DMS53 treated with DMSO at 0.1 percent for 48 hours (cell line): ENCODE data around the gene SPACA7.
"Not testable (repeated sequence)": the region's sequence is repeated elsewhere in the genome, so short reads cannot be mapped to it uniquely, and the experiment has no call there.

Source experiments
- DNase-seq: peaks from one replicate; lab custom pipeline; 2025; ENCODE audit not compliant: unreplicated experiment; lab: John Stamatoyannopoulos, UW

Gene SPACA7

GRCh38 chr13:112349681-112350080, 26.5 kb upstream of the SPACA7 start:
- DNase-seq: no peak

- no peak for DNase-seq
Observed at GRCh38 chr13:112350300-112350699, 25.9 kb upstream of the SPACA7 start.

DNA sequence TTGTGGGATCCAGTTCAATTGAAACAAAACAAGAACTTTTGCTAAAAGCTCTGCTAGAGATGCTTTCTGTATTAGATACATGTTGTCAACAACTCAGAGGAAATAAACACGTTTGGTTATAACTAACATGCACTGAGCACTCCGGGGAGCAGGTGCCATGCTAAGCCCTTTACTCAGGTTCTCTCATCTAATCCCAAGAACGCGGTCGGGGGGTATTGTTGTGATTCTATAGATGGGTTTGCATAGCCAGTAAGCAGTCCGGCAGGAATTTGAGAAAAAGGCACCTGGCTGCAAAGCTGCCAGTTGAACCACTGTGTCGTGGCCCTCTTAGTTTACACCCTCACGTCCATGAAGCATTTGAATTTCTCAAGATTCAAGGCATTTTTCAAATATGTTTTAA, 24.3 kb upstream of the SPACA7 start:
- no peak for DNase-seq

GRCh38 chr13:112353856-112354255, 22.3 kb upstream of the SPACA7 start:
- no peak for DNase-seq

DNA sequence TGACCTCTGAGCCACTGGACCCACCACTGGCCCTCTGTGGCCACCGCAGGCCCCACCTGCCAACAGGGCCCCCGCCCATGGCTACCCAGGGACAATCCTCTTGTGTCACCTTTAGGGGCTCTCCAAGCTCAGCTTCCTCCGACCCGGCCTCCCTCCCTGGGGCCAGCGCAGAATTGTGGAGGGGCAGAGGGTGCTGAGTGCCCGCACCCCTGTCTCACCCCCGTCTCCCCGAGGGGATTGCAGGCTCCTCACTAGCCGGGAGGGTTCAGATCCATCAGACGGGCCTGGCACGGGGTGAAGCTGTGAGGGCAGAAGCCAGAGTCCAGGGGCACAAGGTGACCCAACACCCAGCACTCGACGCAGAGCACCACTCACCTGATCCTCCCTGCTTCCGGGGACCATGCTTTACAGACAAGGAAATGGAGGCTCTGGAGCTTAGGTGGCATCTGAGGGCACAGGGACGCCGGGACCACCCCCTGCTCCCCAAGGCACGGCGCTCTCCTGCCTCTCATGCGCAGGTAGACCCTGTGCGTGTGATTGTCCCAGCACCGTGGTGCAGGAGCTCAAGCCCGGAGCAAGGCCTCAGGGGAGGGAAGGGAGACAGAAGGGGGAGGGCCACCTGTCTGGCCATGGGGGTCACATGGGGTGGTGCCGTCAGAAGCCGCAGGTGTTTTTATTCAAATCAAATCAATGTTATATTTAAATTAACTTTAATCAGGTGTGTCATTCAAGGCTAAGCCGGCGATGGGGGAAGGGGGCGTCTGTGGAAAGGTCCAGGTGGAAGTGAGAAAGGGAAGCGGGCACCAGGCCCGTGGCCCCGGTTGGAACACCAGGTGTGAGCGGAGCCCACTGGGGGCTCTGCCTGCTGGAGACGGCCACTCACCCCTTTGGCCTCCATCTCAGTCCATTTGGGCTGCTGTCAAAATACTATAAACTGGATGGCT, 21.6 kb upstream of the SPACA7 start:
- DNase-seq: no peak

- no peak for DNase-seq
Observed at GRCh38 chr13:112355274-112355838, 20.8 kb upstream of the SPACA7 start.

DNA sequence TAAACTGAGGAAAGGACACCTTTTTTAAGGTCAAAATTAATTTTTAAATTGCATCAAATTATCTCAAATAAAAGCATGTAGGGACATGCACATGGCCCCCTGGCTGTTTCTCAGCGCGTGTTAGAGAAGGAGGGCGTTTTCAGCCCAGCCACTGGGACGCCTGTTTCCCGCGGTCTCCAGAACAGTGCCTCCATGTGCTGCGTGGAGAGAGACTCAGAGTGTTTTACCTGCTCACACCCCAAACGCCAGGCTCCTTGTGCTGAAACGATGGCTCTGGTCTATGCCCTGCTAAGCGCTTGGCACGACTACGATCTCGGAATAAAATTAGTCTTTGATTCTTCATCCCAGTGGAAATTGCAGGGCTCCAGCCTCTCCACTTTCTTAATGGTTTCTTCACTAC, 20.0 kb upstream of the SPACA7 start:
- DNase-seq: no peak

DNA sequence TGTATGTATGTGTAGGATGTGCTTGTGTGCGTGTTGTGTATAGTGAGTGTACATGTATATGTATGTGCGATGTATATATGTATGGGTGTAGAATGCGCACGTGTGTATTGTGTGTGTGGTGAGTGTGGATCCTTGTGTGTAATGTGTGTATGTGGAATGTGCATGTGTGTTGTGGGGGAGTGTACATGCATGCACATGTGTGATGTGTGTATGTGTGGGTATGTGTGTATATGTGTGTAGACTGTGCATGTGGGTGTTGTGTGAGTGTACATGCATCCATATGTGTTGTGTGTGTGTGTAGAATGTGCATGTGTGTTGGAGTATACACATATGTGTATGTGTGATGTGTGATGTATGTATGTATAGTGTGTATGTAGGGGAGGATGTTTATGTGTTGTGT, 18.0 kb upstream of the SPACA7 start:
- DNase-seq: no peak

GRCh38 chr13:112362021-112362420, 14.1 kb upstream of the SPACA7 start:
- no peak for DNase-seq

DNA sequence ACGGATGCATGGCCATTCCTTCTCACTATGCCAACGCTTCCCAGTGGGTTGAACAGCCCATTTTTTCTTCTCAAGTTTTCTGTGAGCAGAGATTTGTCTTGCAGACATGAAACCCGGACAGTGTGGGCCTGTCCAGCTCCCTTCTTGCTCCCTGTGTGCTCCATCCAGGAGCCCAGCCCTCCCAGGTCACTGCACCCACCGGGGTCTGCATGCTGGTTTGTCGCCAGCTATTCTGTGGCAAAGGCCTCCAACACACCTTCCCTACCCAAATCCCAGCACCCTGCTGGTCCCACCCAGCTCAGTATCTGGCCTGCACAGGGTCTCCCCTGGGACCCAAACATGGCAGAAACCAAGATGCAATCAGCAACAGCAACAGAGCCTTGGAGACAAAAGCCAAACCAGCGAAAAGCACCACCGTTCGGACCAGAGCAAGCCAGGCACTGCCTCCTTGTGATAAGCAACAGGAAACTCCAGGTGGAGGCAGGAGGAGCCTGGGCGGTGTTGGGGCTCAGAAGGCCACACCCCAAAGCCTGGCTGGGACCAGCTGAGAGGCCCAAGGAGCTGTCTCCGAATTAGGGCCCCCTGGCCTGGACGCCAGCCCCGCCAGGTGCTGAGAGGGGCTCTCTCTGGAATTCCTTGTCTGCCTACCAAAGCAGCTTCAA, 12.2 kb upstream of the SPACA7 start:
- DNase-seq: no peak

GRCh38 chr13:112366907-112367646, 9.1 kb upstream of the SPACA7 start:
- no peak for DNase-seq

DNA sequence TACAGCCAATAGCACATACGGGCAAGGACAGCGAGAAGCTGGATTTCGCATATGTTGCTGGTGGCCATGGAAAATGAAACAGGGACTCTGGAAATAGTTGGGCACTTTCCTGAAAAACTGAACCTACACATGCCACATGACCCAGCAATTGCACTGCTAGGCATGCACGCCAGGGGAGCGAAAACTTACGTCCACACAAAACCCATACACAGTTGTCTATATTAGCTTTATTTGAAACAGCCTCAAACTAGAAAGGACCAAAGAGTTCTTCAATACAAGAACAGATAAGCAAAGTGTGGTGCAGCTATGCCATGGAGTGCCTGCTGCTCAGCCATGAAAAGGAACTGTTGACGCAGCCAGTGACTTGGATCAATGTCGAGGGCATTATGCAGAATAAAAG, 7.3 kb upstream of the SPACA7 start:
- DNase-seq: no peak

- DNase-seq: no peak
Observed at GRCh38 chr13:112370311-112370710, 5.8 kb upstream of the SPACA7 start.

- DNase-seq: no peak
Observed at GRCh38 chr13:112374271-112374670, 1.9 kb upstream of the SPACA7 start.

DNA sequence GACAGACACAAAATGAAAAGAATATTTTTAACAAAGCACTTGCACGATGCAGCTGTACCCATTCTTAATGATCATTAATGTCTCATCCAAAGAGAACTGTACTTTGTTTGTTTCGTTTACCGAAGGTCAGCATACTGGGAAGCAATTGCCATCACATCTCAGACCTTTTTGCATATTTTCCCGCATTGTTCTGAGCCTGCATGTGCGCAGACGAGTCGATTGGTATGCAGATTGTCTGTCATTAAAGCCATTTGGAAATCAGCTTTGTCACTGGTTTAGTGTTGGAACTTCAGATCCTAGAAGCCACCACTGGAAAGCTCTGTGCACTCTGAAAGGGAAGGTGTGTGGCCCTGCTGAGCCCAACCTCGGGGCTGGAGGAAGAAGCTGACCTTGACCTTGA, 15.6 kb downstream of the SPACA7 start:
- no peak for DNase-seq

DNA sequence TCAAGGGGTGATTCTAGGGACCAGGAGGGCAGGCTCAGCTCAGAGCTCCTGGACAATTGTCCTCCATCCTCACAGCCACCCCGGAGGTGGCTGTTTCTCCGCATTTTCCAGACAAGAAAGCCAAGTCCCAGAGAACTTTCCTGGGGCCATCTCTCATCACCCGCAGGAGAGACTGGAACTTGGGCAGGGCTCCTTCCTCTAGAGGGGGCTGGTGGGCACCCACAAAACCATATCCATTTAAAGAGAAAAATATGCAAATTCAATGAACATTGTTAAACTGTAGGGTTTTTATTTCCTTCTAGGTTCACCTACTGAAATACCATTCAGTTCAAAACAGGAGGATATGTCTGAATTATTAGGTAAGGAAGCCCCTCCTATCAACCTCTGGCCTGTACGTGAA, 16.6 kb downstream of the SPACA7 start:
- DNase-seq: no peak

GRCh38 chr13:112395022-112395421, 18.9 kb downstream of the SPACA7 start:
- not testable (repeated sequence) for DNase-seq

DNA sequence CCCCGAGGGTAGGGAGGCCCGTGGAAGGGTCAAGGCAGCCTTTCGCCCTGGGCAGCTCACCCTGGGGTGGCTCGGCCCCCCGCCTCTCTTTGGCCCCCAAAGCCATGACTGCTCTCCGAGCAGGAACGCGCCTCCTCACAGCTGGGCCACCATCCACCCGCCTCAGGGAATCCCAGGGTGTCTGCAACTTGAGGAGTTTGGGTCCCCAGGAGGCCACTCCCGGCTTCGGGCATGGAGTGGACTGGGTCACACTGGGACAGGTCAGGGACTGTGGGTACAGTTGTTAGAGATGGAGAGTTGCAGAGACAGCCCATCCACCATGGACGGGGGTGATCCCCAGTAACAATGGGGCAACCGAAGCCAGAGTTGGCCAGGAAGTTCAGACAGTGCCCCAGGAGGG, 19.8 kb downstream of the SPACA7 start:
- not testable (repeated sequence) for DNase-seq

DNA sequence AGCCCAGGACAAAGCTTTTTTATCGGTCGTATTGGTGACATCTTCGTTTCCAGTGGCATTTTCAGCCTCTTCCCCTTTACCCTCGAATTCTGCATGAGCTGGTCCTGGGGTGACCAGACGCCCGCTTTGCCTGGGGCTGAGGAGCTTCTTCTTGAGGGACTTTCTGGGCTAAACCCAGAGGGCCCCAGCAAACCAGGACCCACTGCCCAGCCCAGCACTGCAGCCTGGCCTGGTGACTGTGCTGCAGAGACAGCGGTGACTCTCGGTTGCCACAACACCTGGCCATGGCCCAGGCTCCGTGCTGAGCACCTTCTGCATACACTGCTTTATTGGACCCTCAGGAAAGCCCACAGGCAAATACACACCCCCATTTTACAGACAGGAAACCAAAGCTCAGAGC, 21.0 kb downstream of the SPACA7 start:
- DNase-seq: no peak

GRCh38 chr13:112398347-112398746, 22.2 kb downstream of the SPACA7 start:
- DNase-seq: not testable (repeated sequence)

DNA sequence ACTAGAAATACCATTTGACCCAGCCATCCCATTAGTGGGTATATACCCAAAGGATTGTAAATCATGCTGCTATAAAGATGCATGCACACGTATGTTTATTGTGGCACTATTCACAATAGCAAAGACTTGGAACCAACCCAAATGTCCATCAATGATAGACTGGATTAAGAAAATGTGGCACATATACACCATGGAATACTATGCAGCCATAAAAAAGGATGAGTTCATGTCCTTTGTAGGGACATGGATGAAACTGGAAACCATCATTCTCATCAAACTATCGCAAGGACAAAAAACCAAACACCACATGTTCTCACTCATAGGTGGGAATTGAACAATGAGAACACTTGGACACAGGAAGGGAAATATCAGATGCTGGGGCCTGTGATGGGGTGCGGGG, 33.7 kb downstream of the SPACA7 start:
- not testable (repeated sequence) for DNase-seq
